ENCODE data around the gene DTNB. TPM values are rescaled to one million over a fixed set of nuclear protein-coding genes. Genes with fewer than 3 reads are reported as not detected.

The DTNB gene
- total RNA-seq, 1 donor from 2014 or later = 28.9 TPM

DNA sequence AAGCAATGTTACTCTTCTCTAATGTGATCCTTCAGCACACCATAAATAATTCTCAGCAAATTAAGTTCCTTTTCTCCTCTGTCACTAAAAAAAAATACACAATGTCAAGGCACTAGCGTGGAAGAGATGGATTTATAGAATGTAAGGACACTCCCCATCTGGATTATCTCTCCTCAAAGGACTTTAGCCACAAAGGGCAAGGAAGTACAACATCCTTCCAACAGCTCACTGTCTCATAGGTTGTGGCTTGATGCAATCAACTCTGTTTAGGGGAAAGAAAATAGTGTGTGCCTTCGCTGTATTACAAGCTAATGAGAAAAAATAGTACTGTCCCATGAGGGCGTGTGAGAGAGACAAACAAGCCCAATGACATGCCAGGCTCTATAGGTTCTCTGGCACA, 202.6 kb downstream of the DTNB start:
- Mint-ChIP-seq H3K4me1 (ENCODE audit: low read depth) (no peaks in the 10 kb centered on the region), H3K27me3 (ENCODE audit: insufficient read depth) (no peaks in the 10 kb centered on the region), H3K9me3 (peaks cover 9% of the 10 kb centered on the region), H3K36me3 (ENCODE audit: low read depth) (peaks cover 20% of the 10 kb centered on the region), H3K4me3 (no peak overlapping the region), H3K27ac (no peak overlapping the region)
- no peak for DNase-seq (ENCODE audit: low spot score)
- intact Hi-C loops (cut with micrococcal nuclease) = no loop called here

DNA sequence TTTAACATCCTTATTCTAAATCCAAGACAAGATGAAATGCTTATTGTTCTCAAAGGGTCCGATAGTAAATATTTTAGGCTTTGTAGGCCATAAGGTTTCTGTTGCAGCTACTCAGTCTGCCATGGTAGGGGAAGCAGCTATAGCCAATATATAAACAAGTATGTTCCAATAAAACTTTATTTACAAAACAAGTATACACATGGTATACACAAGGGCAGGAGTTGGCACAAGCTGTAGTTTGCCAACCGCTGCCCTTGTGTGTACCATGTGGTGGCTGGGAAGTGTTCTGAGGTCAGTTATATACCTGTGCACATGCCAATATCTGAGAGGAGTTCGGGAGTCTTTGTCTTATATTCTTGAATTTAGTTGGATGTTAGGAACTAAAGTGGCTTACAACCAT, 205.6 kb downstream of the DTNB start:
- intact Hi-C loops (cut with micrococcal nuclease) = no loop called here
- DNase-seq (ENCODE audit: low spot score) = no peak
- H3K4me1 Mint-ChIP-seq (ENCODE audit: low read depth) = no peaks in the 10 kb centered on the region
- no peak overlapping the region for H3K27ac Mint-ChIP-seq
- H3K27me3 Mint-ChIP-seq (ENCODE audit: insufficient read depth) = no peaks in the 10 kb centered on the region
- H3K9me3 Mint-ChIP-seq = peaks cover 6% of the 10 kb centered on the region
- peaks cover 7% of the 10 kb centered on the region for H3K36me3 Mint-ChIP-seq (ENCODE audit: low read depth)
- no peak overlapping the region for H3K4me3 Mint-ChIP-seq

DNA sequence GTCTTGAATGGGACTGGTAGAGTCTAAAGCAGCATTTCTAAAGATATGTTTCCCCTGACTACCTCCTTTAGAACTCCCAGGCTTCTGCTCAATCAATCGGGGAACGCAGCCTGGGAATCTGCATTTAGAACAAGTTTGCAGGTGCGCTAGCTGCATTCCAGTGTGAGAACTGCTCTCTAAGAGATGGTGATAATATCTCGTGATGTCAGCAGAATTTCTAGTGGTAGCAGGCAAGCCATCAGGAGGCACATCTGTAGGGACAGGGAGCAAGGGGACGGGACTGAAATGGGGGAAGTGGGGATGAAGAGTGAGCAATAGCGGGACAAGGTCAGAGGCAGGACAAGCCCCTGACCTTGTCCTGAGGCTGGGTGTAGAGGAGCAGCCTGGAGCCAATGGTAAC, 211.4 kb downstream of the DTNB start:
- Mint-ChIP-seq H3K27ac (no peak overlapping the region), H3K36me3 (ENCODE audit: low read depth) (peaks cover 2% of the 10 kb centered on the region), H3K4me3 (no peak overlapping the region), H3K27me3 (ENCODE audit: insufficient read depth) (no peaks in the 10 kb centered on the region), H3K9me3 (peaks cover 6% of the 10 kb centered on the region), H3K4me1 (ENCODE audit: low read depth) (no peaks in the 10 kb centered on the region)
- no peak for DNase-seq (ENCODE audit: low spot score)
- intact Hi-C loops (cut with micrococcal nuclease) = no loop called here

DNA sequence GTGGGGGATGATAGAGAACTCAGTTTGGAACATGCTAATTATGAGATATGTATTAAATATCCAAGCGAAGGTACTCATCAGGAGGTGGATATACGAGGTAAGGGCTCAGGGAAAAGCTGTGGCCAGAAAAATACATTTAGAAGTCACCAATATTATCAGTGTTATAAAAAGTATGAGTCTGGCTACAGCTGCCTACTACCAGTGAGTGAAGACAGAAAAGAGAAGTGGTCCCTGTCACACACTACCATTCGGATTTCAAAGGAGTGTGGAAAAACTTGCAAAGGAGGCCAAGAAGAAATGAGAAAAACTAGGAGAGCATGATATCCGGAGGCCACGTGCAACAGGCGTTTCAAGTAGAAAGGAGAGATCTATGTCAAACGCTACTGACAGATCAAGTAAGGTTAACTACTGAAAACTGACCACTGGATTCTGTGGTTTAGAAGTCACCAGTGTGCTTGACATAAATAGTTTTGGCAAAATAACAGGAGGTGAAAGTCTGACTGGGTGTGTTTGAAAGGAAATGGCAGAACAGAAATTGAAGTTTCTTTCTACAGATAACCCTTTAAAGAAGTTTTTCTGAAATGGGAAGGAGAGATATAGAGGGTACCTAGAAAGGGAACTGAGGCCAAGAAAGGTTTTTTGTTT, 213.0 kb downstream of the DTNB start:
- no peak for DNase-seq (ENCODE audit: low spot score)
- intact Hi-C loops (cut with micrococcal nuclease) = no loop called here
- no peak overlapping the region for H3K27ac Mint-ChIP-seq
- H3K9me3 Mint-ChIP-seq = peaks cover 6% of the 10 kb centered on the region
- peaks cover 2% of the 10 kb centered on the region for H3K36me3 Mint-ChIP-seq (ENCODE audit: low read depth)
- H3K4me1 Mint-ChIP-seq (ENCODE audit: low read depth) = peaks cover 5% of the 10 kb centered on the region
- no peak overlapping the region for H3K4me3 Mint-ChIP-seq
- H3K27me3 Mint-ChIP-seq (ENCODE audit: insufficient read depth) = no peaks in the 10 kb centered on the region

DNA sequence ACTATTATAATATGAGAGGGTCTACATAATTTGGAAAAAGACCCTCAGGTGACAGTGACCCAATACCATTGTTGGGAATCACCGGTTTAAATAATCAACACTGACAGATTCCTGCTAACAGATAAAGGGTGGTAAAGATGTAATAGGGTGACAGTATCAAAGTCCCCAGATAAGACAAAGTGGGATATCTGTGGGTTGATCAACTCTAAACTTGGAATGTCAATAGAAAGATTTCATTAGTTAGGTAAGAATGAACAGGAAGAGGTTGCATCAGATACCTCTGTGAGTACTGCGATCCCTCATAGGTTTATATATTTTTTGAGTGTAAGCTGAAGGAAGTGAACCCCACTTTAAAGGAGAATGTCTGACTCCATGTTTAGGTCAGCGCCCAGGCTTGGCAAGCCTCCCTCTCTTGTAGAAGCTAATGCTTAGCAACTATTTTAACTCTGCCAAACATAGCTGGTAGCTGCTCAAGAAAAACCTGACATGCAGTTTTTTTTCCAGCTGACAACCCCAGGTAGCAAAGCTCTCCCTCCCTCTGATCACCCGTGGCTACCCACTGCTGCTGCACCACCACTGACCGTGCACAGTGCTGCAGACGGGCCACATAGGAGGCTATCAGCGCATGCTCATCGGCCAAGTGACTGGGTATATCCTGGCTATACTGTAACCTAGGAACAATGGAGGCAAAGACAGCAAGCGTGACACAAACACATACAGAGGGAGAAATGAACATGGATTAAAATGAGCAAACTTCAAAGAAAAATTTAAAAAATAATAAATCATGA, 218.4 kb downstream of the DTNB start:
- H3K36me3 Mint-ChIP-seq (ENCODE audit: low read depth) = peaks cover 23% of the 10 kb centered on the region
- intact Hi-C loops (cut with micrococcal nuclease) = loop anchor here (10.0 kb wide), 1 partner anchor 180 kb away; no protein-coding TSS in a partner anchor
- H3K4me1 Mint-ChIP-seq (ENCODE audit: low read depth) = peaks cover 42% of the 10 kb centered on the region
- no peak overlapping the region for H3K27ac Mint-ChIP-seq
- no peak for DNase-seq (ENCODE audit: low spot score)
- H3K27me3 Mint-ChIP-seq (ENCODE audit: insufficient read depth) = no peaks in the 10 kb centered on the region
- no peak overlapping the region for H3K4me3 Mint-ChIP-seq
- no peaks in the 10 kb centered on the region for H3K9me3 Mint-ChIP-seq

- Mint-ChIP-seq H3K4me1 (ENCODE audit: low read depth) (peaks cover 42% of the 10 kb centered on the region), H3K27me3 (ENCODE audit: insufficient read depth) (no peaks in the 10 kb centered on the region), H3K27ac (peak overlapping the region; percentile 90), H3K36me3 (ENCODE audit: low read depth) (peaks cover 27% of the 10 kb centered on the region), H3K4me3 (peak overlapping the region; percentile 51), H3K9me3 (no peaks in the 10 kb centered on the region)
- DNase-seq (ENCODE audit: low spot score) = peak; percentile 24
- intact Hi-C loops (cut with micrococcal nuclease) = loop anchor here (1.0 to 10.0 kb wide), 11 partner anchors 69 to 425 kb away; partner anchors contain the start of gene ASXL2
Observed at GRCh38 chr2:25453199-25453905, 220.0 kb downstream of the DTNB start.

- intact Hi-C loops (cut with micrococcal nuclease) = no loop called here
- H3K36me3 Mint-ChIP-seq (ENCODE audit: low read depth) = peaks cover 30% of the 10 kb centered on the region
- H3K4me1 Mint-ChIP-seq (ENCODE audit: low read depth) = peaks cover 24% of the 10 kb centered on the region
- H3K27ac Mint-ChIP-seq = no peak overlapping the region
- no peaks in the 10 kb centered on the region for H3K27me3 Mint-ChIP-seq (ENCODE audit: insufficient read depth)
- no peak overlapping the region for H3K4me3 Mint-ChIP-seq
- no peak for DNase-seq (ENCODE audit: low spot score)
- no peaks in the 10 kb centered on the region for H3K9me3 Mint-ChIP-seq
Observed at GRCh38 chr2:25448808-25449207, 224.6 kb downstream of the DTNB start.

- no peak for DNase-seq (ENCODE audit: low spot score)
- intact Hi-C loops (cut with micrococcal nuclease) = no loop called here
- Mint-ChIP-seq H3K36me3 (ENCODE audit: low read depth) (peaks cover 21% of the 10 kb centered on the region), H3K9me3 (no peaks in the 10 kb centered on the region), H3K4me1 (ENCODE audit: low read depth) (peaks cover 6% of the 10 kb centered on the region), H3K4me3 (no peak overlapping the region), H3K27ac (no peak overlapping the region), H3K27me3 (ENCODE audit: insufficient read depth) (no peaks in the 10 kb centered on the region)
Observed at GRCh38 chr2:25447018-25447417, 226.4 kb downstream of the DTNB start.

DNA sequence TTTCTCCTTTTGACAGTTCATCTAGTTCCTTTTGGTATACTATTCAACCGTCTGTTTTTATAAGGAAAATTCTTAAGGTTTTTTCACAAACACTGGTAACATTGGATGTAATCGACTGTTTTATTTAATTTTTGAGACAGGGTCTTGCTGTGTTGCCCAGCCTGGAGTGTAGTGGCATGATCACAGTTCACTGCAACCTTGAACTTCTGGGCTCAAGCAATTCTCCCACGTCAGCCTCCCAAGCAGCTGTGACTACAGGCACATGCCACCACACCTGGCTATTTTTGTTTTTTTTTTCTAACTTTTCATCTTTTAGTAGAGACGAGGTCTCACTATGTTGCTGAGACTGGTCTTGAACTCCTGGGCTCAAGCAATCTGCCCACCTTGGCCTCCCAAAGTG, 227.3 kb downstream of the DTNB start:
- intact Hi-C loops (cut with micrococcal nuclease) = no loop called here
- Mint-ChIP-seq H3K27me3 (ENCODE audit: insufficient read depth) (no peaks in the 10 kb centered on the region), H3K4me3 (no peak overlapping the region), H3K27ac (no peak overlapping the region), H3K9me3 (no peaks in the 10 kb centered on the region), H3K36me3 (ENCODE audit: low read depth) (peaks cover 14% of the 10 kb centered on the region), H3K4me1 (ENCODE audit: low read depth) (no peaks in the 10 kb centered on the region)
- DNase-seq (ENCODE audit: low spot score) = no peak

DNA sequence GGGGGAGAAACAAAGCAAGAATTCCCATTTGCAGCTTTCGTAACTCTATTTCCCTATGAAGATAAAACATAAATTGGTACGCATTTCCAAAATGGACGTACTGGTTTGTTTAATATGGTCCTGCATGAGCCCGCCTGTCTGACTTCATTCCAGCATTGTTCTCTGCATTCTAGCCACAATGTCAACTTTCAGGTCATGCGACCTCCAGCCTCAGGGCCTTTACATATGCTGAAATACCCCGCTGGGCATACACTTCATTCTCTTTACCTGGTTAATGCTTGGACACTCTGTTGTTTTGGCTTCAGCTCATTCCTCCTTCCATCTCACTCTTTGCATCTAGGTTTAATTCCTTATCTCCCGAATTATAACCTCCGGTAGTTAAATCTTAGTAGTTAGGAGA, 227.9 kb downstream of the DTNB start:
- H3K27ac Mint-ChIP-seq = no peak overlapping the region
- no peak overlapping the region for H3K4me3 Mint-ChIP-seq
- intact Hi-C loops (cut with micrococcal nuclease) = no loop called here
- H3K4me1 Mint-ChIP-seq (ENCODE audit: low read depth) = no peaks in the 10 kb centered on the region
- DNase-seq (ENCODE audit: low spot score) = no peak
- no peaks in the 10 kb centered on the region for H3K27me3 Mint-ChIP-seq (ENCODE audit: insufficient read depth)
- peaks cover 12% of the 10 kb centered on the region for H3K36me3 Mint-ChIP-seq (ENCODE audit: low read depth)
- H3K9me3 Mint-ChIP-seq = no peaks in the 10 kb centered on the region

DNA sequence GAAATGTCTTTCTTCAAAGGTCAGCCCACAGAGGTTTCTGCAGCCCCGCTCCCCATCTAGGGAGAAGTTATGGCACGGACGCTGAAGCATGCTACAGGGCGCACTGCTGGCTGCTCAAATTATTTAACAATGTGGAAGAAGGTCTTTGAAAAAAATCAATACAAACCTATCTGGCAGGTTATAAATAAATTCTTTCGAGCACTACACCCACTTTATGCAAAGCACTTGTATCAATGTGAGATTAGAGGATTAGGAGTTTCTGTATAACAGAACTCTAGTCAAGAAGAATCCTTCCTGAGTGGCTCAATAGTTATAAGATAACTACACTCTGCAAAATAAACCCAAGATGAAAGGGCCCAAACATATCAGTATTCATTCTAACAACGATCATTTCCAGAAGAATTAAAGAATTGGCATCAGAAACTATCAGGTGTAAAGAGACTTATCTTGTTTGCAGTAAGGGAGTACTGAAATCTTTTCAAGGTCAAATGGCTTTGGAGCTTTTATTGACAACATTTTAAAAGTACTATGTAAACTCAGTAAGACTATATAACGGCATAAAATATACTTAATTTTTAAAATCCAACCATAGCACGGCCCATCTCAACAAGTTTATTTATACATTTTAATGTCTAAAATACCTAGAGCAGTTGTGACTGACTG, 228.6 kb downstream of the DTNB start:
- Mint-ChIP-seq H3K27me3 (ENCODE audit: insufficient read depth) (no peaks in the 10 kb centered on the region), H3K4me3 (no peak overlapping the region), H3K9me3 (no peaks in the 10 kb centered on the region), H3K36me3 (ENCODE audit: low read depth) (peaks cover 9% of the 10 kb centered on the region), H3K4me1 (ENCODE audit: low read depth) (no peaks in the 10 kb centered on the region), H3K27ac (no peak overlapping the region)
- intact Hi-C loops (cut with micrococcal nuclease) = no loop called here
- DNase-seq (ENCODE audit: low spot score) = no peak

DNA sequence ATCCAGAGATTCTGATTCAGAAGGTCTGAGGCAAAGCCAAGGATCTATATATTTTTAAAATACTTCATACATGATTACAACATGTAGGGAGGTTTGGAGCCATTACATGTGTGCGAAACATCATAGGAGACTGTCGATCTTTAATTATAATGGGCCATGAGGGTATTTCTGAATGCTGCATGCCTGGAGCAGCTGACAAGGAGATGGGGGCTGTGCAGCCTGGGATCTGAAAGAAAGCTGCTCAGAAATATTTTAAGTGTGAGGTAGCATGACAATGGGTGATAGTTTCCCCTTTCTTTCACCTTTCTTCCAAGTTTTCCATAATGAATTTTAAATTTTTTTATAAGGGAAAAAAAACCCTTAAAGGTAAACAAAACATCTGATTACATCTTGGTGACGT, 229.6 kb downstream of the DTNB start:
- intact Hi-C loops (cut with micrococcal nuclease) = no loop called here
- Mint-ChIP-seq H3K4me3 (no peak overlapping the region), H3K4me1 (ENCODE audit: low read depth) (no peaks in the 10 kb centered on the region), H3K27me3 (ENCODE audit: insufficient read depth) (no peaks in the 10 kb centered on the region), H3K36me3 (ENCODE audit: low read depth) (peaks cover 5% of the 10 kb centered on the region), H3K27ac (no peak overlapping the region), H3K9me3 (no peaks in the 10 kb centered on the region)
- DNase-seq (ENCODE audit: low spot score) = no peak

DNA sequence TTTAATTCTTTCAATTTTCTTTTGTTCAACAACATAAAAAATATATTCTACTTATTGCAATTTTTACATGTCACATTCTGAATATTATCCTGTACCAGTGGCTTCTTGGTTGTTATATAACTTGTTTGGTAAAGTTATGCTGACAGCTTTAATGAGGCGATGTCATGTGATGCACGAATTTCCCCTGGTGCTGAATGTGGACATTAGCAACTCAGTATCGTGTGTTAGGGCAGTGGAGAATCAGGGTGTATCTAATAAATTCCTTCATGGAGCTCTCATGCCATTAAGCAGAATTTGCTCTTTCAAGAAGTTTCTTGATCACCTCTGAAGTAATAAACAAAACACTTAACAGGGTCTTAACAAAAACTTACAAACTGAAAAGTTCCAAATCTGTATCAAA, 232.0 kb downstream of the DTNB start:
- intact Hi-C loops (cut with micrococcal nuclease) = no loop called here
- H3K4me3 Mint-ChIP-seq = no peak overlapping the region
- H3K27ac Mint-ChIP-seq = no peak overlapping the region
- peaks cover 4% of the 10 kb centered on the region for H3K36me3 Mint-ChIP-seq (ENCODE audit: low read depth)
- peaks cover 14% of the 10 kb centered on the region for H3K4me1 Mint-ChIP-seq (ENCODE audit: low read depth)
- no peak for DNase-seq (ENCODE audit: low spot score)
- no peaks in the 10 kb centered on the region for H3K9me3 Mint-ChIP-seq
- H3K27me3 Mint-ChIP-seq (ENCODE audit: insufficient read depth) = no peaks in the 10 kb centered on the region

Data from activated T-helper 1 cell treated with anti-CD3 and anti-CD28 coated beads, Interleukin-12 subunit alpha, Interleukin-12 subunit beta, Interleukin-2, Interleukin-4 antibody, amounts not matched to agents 30 ng/mL and 10 ng/mL and 1 ng/mL, durations not matched to agents 14 hours and 24 hours and 36 hours (primary cell).